Caco-2 (cell line): Measurements from ENCODE around the gene RGS7. TPM values are rescaled to one million over a fixed set of nuclear protein-coding genes. Genes with fewer than 3 reads are reported as not detected.

Experiments
- BruUV-seq: library from RNA; stranded (reverse); fragments of 400-500 nt; replicated peaks from 2 replicates; lab custom pipeline; 2021; lab: Mats Ljungman, UMichigan
- CTCF ChIA-PET: fragments of 300-600 bp; sonication (Branson Sonifier 250); formaldehyde crosslinking; loops from one replicate; lab custom pipeline; 2022; ENCODE audit warnings: antibody characterized with exemption; lab: Charles Lee
- POLR2A ChIA-PET: fragments of 300-600 bp; sonication (Branson Sonifier 250); formaldehyde crosslinking; loops from one replicate; lab custom pipeline; 2022; ENCODE audit warnings: antibody characterized with exemption; lab: Charles Lee
- DNase-seq, 2 experiments: peaks; one replicate each; pipeline versions ENCODE4 v3.0.0 to v3.0.0-alpha.2; 2020 to 2022
- H3K27me3 ChIP-seq: replicated peaks from 2 replicates; pipeline ENCODE4 v1.6.0; 2011; ENCODE audit warnings: low read length; ENCODE audit not compliant: control insufficient read depth, insufficient read depth
- H3K36me3 ChIP-seq: 2 replicates; pipeline ENCODE4 v1.5.1; 2011; ENCODE audit warnings: low read length; ENCODE audit not compliant: control insufficient read depth, insufficient read depth
- H3K4me1 ChIP-seq: fragments of 250-450 bp; sonication (Bioruptor Pico); 2 replicates; pipeline ENCODE4 v1.5.1; 2020; ENCODE audit warnings: mild to moderate bottlenecking
- H3K4me3 ChIP-seq: 2 replicates; pipeline ENCODE4 v1.5.1; 2011; ENCODE audit warnings: low read depth, mild to moderate bottlenecking, control low read depth, low read length
- H3K9me3 ChIP-seq: fragments of 250-450 bp; sonication (Bioruptor Pico); 2 replicates; pipeline ENCODE4 v1.5.1; 2020; ENCODE audit warnings: mild to moderate bottlenecking, moderate library complexity
- H3K27ac Mint-ChIP-seq: one replicate; pipeline ENCODE4 v1.8.0; 2022; ENCODE audit warnings: mixed read lengths; ENCODE audit not compliant: unreplicated experiment
- H3K27me3 Mint-ChIP-seq: one replicate; pipeline ENCODE4 v1.8.0; 2022; ENCODE audit warnings: mixed read lengths; ENCODE audit not compliant: insufficient read depth, unreplicated experiment
- H3K36me3 Mint-ChIP-seq: one replicate; pipeline ENCODE4 v1.8.0; 2022; ENCODE audit warnings: mild to moderate bottlenecking, mixed read lengths; ENCODE audit not compliant: insufficient read depth, unreplicated experiment
- H3K4me1 Mint-ChIP-seq: one replicate; pipeline ENCODE4 v1.8.0; 2022; ENCODE audit warnings: low read depth, mixed read lengths; ENCODE audit not compliant: unreplicated experiment
- H3K4me3 Mint-ChIP-seq: one replicate; pipeline ENCODE4 v1.8.0; 2022; ENCODE audit warnings: mild to moderate bottlenecking, moderate library complexity, mixed read lengths; ENCODE audit not compliant: unreplicated experiment
- H3K9me3 Mint-ChIP-seq: one replicate; pipeline ENCODE4 v1.8.0; 2022; ENCODE audit warnings: mixed read lengths; ENCODE audit not compliant: unreplicated experiment
- CTCF ChIP-seq, 2 experiments: fragments of 200-600 bp in 1 of 2; IDR thresholded peaks; 1 replicate in 1 of 2; 2 replicates in 1 of 2; pipeline versions ENCODE4 v1.5.1 to v1.8.0; 2011 to 2022; ENCODE audit warnings: antibody characterized with exemption in 1 of 2, control low read depth in 1 of 2, inconsistent platforms in 1 of 2, low read depth in 1 of 2, low read length in 1 of 2, mild to moderate bottlenecking in 1 of 2, moderate library complexity in 1 of 2; ENCODE audit not compliant: insufficient read depth in 1 of 2, severe bottlenecking in 1 of 2, unreplicated experiment in 1 of 2
- intact Hi-C: fragments of 100-400 bp; cut with micrococcal nuclease; formaldehyde crosslinking; loops from one replicate; pipeline ENCODE4 v1.10.0; 2022; ENCODE audit not compliant: unreplicated experiment
- total RNA-seq: library from RNA; stranded (reverse); gene quantifications from 2 replicates; pipeline ENCODE4 v1.2.3, GENCODE V29; 2022

The RGS7 gene
- total RNA-seq, 1 experiment from 2014 or later = not detected

GRCh38 chr1:241034203-241034936, 322.6 kb downstream of the RGS7 start:
- Mint-ChIP-seq H3K27ac (no peak overlapping the region), H3K36me3 (no peaks in the 10 kb centered on the region), H3K9me3 (no peaks in the 10 kb centered on the region), H3K4me3 (no peak overlapping the region), H3K27me3 (no peaks in the 10 kb centered on the region), H3K4me1 (no peaks in the 10 kb centered on the region)
- Histone ChIP-seq H3K4me1 (no peaks in the 10 kb centered on the region), H3K27me3 (no peaks in the 10 kb centered on the region), H3K36me3 (no peaks in the 10 kb centered on the region), H3K4me3 (no peak overlapping the region), H3K9me3 (no peaks in the 10 kb centered on the region)
- intact Hi-C loops = no loop called here
- no peak for TF ChIP-seq CTCF (IDR thresholded peaks at IDR 0.05; ENCODE audit: insufficient read depth in 1 of 2, low read depth in 1 of 2, low read length in 1 of 2, severe bottlenecking in 1 of 2, unreplicated experiment in 1 of 2)
- ChIA-PET CTCF (no interaction called here), POLR2A (no interaction called here)
- no peak for DNase-seq
- BruUV-seq = no TSS peak

- CTCF ChIA-PET = no interaction called here
- BruUV-seq = no TSS peak
- no peak for TF ChIP-seq CTCF (IDR thresholded peaks at IDR 0.05; ENCODE audit: insufficient read depth in 1 of 2, low read depth in 1 of 2, low read length in 1 of 2, severe bottlenecking in 1 of 2, unreplicated experiment in 1 of 2)
- no peaks in the 10 kb centered on the region for H3K36me3 ChIP-seq
- no peak overlapping the region for H3K27ac Mint-ChIP-seq
- H3K27me3 Mint-ChIP-seq = no peaks in the 10 kb centered on the region
- H3K9me3 ChIP-seq = no peaks in the 10 kb centered on the region
- H3K4me3 ChIP-seq = no peak overlapping the region
- no peaks in the 10 kb centered on the region for H3K4me1 Mint-ChIP-seq
- POLR2A ChIA-PET = no interaction called here
- H3K27me3 ChIP-seq = no peaks in the 10 kb centered on the region
- H3K36me3 Mint-ChIP-seq = no peaks in the 10 kb centered on the region
- no peak for DNase-seq
- no peaks in the 10 kb centered on the region for H3K9me3 Mint-ChIP-seq
- H3K4me3 Mint-ChIP-seq = no peak overlapping the region
- H3K4me1 ChIP-seq = no peaks in the 10 kb centered on the region
- intact Hi-C loops = no loop called here
Observed at GRCh38 chr1:241024834-241025233, 332.2 kb downstream of the RGS7 start.

- Mint-ChIP-seq H3K27ac (no peak overlapping the region), H3K36me3 (no peaks in the 10 kb centered on the region), H3K4me3 (no peak overlapping the region), H3K27me3 (no peaks in the 10 kb centered on the region), H3K9me3 (peaks cover 5% of the 10 kb centered on the region), H3K4me1 (no peaks in the 10 kb centered on the region)
- no TSS peak for BruUV-seq
- Histone ChIP-seq H3K9me3 (no peaks in the 10 kb centered on the region), H3K4me1 (no peaks in the 10 kb centered on the region), H3K36me3 (no peaks in the 10 kb centered on the region), H3K27me3 (no peaks in the 10 kb centered on the region), H3K4me3 (no peak overlapping the region)
- ChIA-PET CTCF (no interaction called here), POLR2A (no interaction called here)
- no peak for DNase-seq
- intact Hi-C loops = no loop called here
- TF ChIP-seq CTCF (IDR thresholded peaks at IDR 0.05; ENCODE audit: insufficient read depth in 1 of 2, low read depth in 1 of 2, low read length in 1 of 2, severe bottlenecking in 1 of 2, unreplicated experiment in 1 of 2) = no peak
Observed at GRCh38 chr1:241022366-241022765, 334.6 kb downstream of the RGS7 start.
